GM23248 (cell line): ENCODE data around the gene CRYBB3. TPM values are rescaled to one million over a fixed set of nuclear protein-coding genes. Genes with fewer than 3 reads are reported as not detected.
"Not testable (repeated sequence)": the region's sequence is repeated elsewhere in the genome, so short reads cannot be mapped to it uniquely, and the experiment has no call there.

ENCODE experiments used
- DNase-seq: peaks from one replicate; pipeline ENCODE4 v3.0.0-alpha.2; 2015
- H2AFZ ChIP-seq: fragments of 200-600 bp; sonication (generic); 2 replicates; pipeline ENCODE4 v1.6.1; 2016; ENCODE audit warnings: antibody characterized with exemption
- H3F3A ChIP-seq: fragments of 200-600 bp; sonication (generic); 2 replicates; pipeline ENCODE4 v1.6.1; 2016; ENCODE audit warnings: mild to moderate bottlenecking, antibody characterized with exemption, mixed run types; ENCODE audit not compliant: insufficient read depth
- H3K27ac ChIP-seq: fragments of 200-600 bp; sonication (generic); 2 replicates; pipeline ENCODE4 v1.5.1; 2016; ENCODE audit warnings: mild to moderate bottlenecking
- H3K27me3 ChIP-seq: fragments of 200-600 bp; sonication (generic); replicated peaks from 2 replicates; pipeline ENCODE4 v1.6.1; 2016; ENCODE audit warnings: mild to moderate bottlenecking; ENCODE audit not compliant: insufficient read depth
- H3K36me3 ChIP-seq: fragments of 200-600 bp; sonication (generic); 2 replicates; pipeline ENCODE4 v1.6.1; 2016; ENCODE audit warnings: low read depth, mild to moderate bottlenecking
- H3K4me1 ChIP-seq: fragments of 200-600 bp; sonication (generic); 2 replicates; pipeline ENCODE4 v1.6.1; 2016; ENCODE audit warnings: mild to moderate bottlenecking; ENCODE audit not compliant: insufficient read depth
- H3K4me2 ChIP-seq: fragments of 200-600 bp; sonication (generic); one replicate; pipeline ENCODE4 v1.6.1; 2016; ENCODE audit warnings: mild to moderate bottlenecking; ENCODE audit not compliant: unreplicated experiment
- H3K4me3 ChIP-seq: fragments of 200-600 bp; sonication (generic); 2 replicates; pipeline ENCODE4 v1.5.1; 2016; ENCODE audit warnings: mild to moderate bottlenecking
- H3K79me2 ChIP-seq: fragments of 200-600 bp; sonication (generic); 2 replicates; pipeline ENCODE4 v1.6.1; 2016; ENCODE audit warnings: mild to moderate bottlenecking; ENCODE audit not compliant: insufficient read depth
- H3K9ac ChIP-seq: fragments of 200-600 bp; sonication (generic); 2 replicates; pipeline ENCODE4 v1.6.1; 2016; ENCODE audit warnings: mild to moderate bottlenecking
- H3K9me2 ChIP-seq: fragments of 200-600 bp; sonication (generic); 2 replicates; pipeline ENCODE4 v1.6.1; 2016; ENCODE audit warnings: mixed run types, mild to moderate bottlenecking, moderate library complexity; ENCODE audit not compliant: insufficient read depth
- H3K9me3 ChIP-seq: fragments of 200-600 bp; sonication (generic); one replicate; pipeline ENCODE4 v1.6.1; 2017; ENCODE audit warnings: low read depth
- H4K20me1 ChIP-seq: fragments of 200-600 bp; sonication (generic); 2 replicates; pipeline ENCODE4 v1.6.0; 2016; ENCODE audit not compliant: insufficient read depth
- EZH2 ChIP-seq: fragments of 200-600 bp; sonication (generic); IDR thresholded peaks from 2 replicates; pipeline ENCODE4 v1.6.1; 2018; ENCODE audit warnings: antibody characterized with exemption, mild to moderate bottlenecking; ENCODE audit not compliant: insufficient read depth, poor library complexity, severe bottlenecking
- EZH2phosphoT487 ChIP-seq: fragments of 200-600 bp; sonication (generic); IDR thresholded peaks from 2 replicates; pipeline ENCODE4 v1.6.1; 2018; ENCODE audit warnings: antibody characterized with exemption, moderate library complexity, mild to moderate bottlenecking, low read depth; ENCODE audit not compliant: insufficient read depth
- WGBS, 2 experiments: methylation state at CpG; one replicate each; pipeline ENCODE4 v1.1.6; 2015 to 2017; ENCODE audit warnings: low lambda C conversion rate in 2 of 2, low coverage in 1 of 2; ENCODE audit errors: missing lambda C conversion rate in 2 of 2; 5-methylcytosine and 5-hydroxymethylcytosine counted together
- in situ Hi-C: fragments of 300-500 bp; cut with MboI; formaldehyde crosslinking; loops from 2 replicates; pipeline ENCODE4 v1.15.0; 2020
- polyA plus RNA-seq: library from polyadenylated mRNA; unstranded; fragments of >200 nt; fragmentation: Nextera tagmentation; extraction: Ambion mirVana; gene quantifications from 2 replicates; pipeline ENCODE4 v1.2.1, GENCODE V29; 2016
- total RNA-seq: library from RNA; depleted of rRNA; stranded (reverse); fragments of >200 nt; shearing (Covaris generic); gene quantifications from 2 replicates; pipeline ENCODE4 v1.2.3, GENCODE V29; 2014

CRYBB3 gene
- total and polyA plus RNA-seq, 2 experiments from 2014 or later: not detected

DNA sequence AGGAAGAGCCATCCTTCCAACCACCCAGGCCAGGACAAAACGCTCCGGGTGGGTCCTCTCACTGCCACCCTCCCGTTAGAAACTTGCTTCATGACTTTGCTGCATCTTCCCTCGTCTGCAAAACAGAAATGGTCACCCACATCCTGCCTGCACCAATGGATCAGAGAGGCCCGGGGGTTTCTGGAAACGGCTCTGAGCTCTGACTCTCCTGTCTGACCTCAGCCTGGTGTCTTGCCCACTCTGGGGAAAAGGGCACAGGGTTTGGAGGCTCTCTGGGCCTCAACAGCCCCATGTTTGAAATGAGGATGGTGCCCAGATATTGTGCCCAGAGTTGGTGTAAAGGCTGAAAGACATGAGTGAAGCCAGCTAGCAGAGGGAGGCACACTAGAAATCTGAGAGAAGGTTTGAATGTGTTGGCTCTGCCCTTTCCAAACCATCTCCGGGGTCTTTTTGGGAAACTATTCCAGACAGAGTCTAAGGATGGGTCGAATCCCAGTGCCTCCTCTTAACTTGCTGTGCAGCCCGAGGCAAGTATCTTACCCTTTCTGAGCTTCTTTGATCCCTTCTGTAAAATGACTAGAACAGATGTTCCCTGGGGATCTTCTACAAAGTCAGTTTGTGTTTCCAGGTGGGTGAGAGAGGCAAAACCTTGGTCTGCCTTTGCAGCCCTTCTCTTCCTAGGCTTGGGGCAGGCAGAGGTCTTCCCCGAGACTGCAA lies 2.1 kb downstream of the CRYBB3 start:
- Histone ChIP-seq H3K36me3 (no peaks in the 10 kb centered on the region), H3K9me3 (no peaks in the 10 kb centered on the region), H3K4me3 (no peak overlapping the region), H3K9me2 (no peaks in the 10 kb centered on the region), H3K27ac (no peak overlapping the region), H3K4me2 (no peak overlapping the region), H3K27me3 (peaks cover 5% of the 10 kb centered on the region; the same call in 1 of the 2 replicates), H3K4me1 (no peaks in the 10 kb centered on the region), H2AFZ (no peak overlapping the region), H3K9ac (no peak overlapping the region), H4K20me1 (no peaks in the 10 kb centered on the region), H3K79me2 (no peaks in the 10 kb centered on the region), H3F3A (no peaks in the 10 kb centered on the region)
- TF ChIP-seq EZH2phosphoT487 (no peak), EZH2 (no peak)
- in situ Hi-C loops: loop anchor here (25.0 kb wide), 1 partner anchor 1136 kb away; no protein-coding TSS in a partner anchor
- no peak for DNase-seq
- WGBS, 2 experiments: 22 to 27% methylated on average over 10 of the region's 10 CpGs

DNA sequence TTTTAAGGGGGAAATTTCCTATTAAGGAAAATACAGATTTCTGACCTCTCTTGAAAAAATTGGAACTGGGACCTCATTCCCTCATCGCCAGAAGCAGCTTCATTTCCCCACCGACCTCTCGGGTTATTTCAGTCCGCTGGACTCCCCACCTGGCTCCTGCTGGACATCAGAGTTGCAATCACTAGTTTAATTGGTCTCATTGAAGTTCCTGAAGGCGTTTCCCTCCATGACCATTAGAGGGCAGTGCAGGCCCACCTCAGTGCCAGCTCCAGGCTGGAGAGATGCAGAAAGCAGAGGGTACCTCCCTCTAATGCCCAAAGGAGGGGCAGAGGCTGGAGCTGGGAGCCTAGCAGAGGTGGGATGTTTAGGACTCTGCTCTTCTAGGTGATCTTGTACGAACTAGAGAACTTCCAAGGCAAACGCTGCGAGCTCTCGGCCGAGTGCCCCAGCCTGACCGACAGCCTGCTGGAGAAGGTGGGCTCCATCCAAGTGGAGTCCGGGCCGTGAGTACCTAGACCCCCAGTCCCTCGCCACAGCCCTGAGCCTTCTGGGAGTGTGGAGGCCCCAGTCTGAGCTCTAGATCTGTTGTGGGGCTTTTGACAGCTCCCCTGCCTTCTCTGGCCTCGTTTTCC lies 2.7 kb downstream of the CRYBB3 start:
- WGBS, 2 experiments: 45 to 48% methylated on average over 15 of the region's 15 CpGs
- Histone ChIP-seq H3K27me3 (peaks cover 5% of the 10 kb centered on the region; the same call in 1 of the 2 replicates), H3K36me3 (no peaks in the 10 kb centered on the region), H4K20me1 (no peaks in the 10 kb centered on the region), H3K9ac (no peak overlapping the region), H3K4me3 (no peak overlapping the region), H3F3A (no peaks in the 10 kb centered on the region), H3K9me3 (no peaks in the 10 kb centered on the region), H2AFZ (no peak overlapping the region), H3K27ac (no peak overlapping the region), H3K79me2 (no peaks in the 10 kb centered on the region), H3K4me1 (no peaks in the 10 kb centered on the region), H3K4me2 (no peak overlapping the region), H3K9me2 (no peaks in the 10 kb centered on the region)
- DNase-seq: peak; percentile 63
- in situ Hi-C loops: loop anchor here (25.0 kb wide), 1 partner anchor 1135 kb away; no protein-coding TSS in a partner anchor
- TF ChIP-seq EZH2phosphoT487: no peak
- no peak for TF ChIP-seq EZH2

DNA sequence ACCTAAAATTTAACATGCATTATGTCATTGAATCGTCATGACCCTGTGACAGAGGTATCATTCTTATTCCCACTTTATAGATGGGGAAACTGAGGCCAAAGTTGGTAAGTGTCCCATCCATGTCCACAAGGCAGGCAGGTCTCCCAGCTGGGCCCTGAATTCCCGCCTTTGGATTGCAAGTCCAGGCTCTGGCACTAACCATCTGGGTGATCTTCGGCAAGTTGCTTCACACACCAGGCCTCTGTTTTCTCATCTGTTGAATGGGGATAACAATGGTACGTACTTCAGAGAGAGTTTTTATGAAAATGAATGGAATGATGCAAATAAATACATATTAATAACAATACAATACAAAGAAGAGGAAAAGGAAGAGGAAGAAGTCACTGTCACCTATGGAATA lies 3.4 kb downstream of the CRYBB3 start:
- in situ Hi-C loops: loop anchor here (25.0 kb wide), 1 partner anchor 1134 kb away; no protein-coding TSS in a partner anchor
- H3K4me3 ChIP-seq: no peak overlapping the region
- H3K9me2 ChIP-seq: no peaks in the 10 kb centered on the region
- no peak overlapping the region for H2AFZ ChIP-seq
- no peak for TF ChIP-seq EZH2phosphoT487
- TF ChIP-seq EZH2: no peak
- no peaks in the 10 kb centered on the region for H3K79me2 ChIP-seq
- no peak overlapping the region for H3K27ac ChIP-seq
- peaks cover 5% of the 10 kb centered on the region; the same call in 1 of the 2 replicates for H3K27me3 ChIP-seq
- H3K9ac ChIP-seq: no peak overlapping the region
- no peaks in the 10 kb centered on the region for H3K36me3 ChIP-seq
- WGBS, 2 experiments: 58 to 61% methylated on average over 4 of the region's 4 CpGs
- no peak overlapping the region for H3K4me2 ChIP-seq
- H3F3A ChIP-seq: no peaks in the 10 kb centered on the region
- DNase-seq: no peak
- no peaks in the 10 kb centered on the region for H4K20me1 ChIP-seq
- no peaks in the 10 kb centered on the region for H3K9me3 ChIP-seq
- no peaks in the 10 kb centered on the region for H3K4me1 ChIP-seq

DNA sequence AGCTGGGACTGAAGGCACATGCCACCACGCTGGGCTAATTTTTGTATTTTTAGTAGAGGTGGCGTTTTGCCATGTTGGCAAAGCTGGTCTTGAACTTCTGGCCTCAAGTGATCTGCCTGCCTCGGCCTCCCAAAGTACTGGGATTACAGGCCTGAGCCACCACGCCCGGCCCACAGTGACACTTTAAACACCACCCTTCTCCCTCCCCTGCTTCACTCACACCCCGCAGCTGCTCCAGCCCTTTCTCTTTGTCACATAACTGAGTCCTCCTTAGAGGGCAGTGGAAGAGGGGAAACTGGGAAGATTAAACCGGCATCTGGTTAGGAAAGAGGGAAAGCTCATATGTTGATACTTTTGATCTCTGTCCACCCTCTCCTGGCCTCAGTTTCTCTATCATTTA lies 4.9 kb downstream of the CRYBB3 start:
- H3K9me2 ChIP-seq, H3K27ac ChIP-seq, H2AFZ ChIP-seq, H3F3A ChIP-seq, H3K4me3 ChIP-seq, H3K27me3 ChIP-seq, H3K9ac ChIP-seq, H3K9me3 ChIP-seq, H3K36me3 ChIP-seq, H4K20me1 ChIP-seq, DNase-seq, H3K79me2 ChIP-seq, H3K4me1 ChIP-seq, H3K4me2 ChIP-seq: not testable (repeated sequence)
- WGBS, 2 experiments: 45 to 47% methylated on average over 7 of the region's 7 CpGs
- in situ Hi-C loops: loop anchor here (25.0 kb wide), 1 partner anchor 1133 kb away; no protein-coding TSS in a partner anchor
